ENCODE measurements around the gene PPP1R3C. TPM values are rescaled to one million over a fixed set of nuclear protein-coding genes. Genes with fewer than 3 reads are reported as not detected.

The PPP1R3C gene
- total RNA-seq, 1 donor from 2014 or later = 37.9 TPM

DNA sequence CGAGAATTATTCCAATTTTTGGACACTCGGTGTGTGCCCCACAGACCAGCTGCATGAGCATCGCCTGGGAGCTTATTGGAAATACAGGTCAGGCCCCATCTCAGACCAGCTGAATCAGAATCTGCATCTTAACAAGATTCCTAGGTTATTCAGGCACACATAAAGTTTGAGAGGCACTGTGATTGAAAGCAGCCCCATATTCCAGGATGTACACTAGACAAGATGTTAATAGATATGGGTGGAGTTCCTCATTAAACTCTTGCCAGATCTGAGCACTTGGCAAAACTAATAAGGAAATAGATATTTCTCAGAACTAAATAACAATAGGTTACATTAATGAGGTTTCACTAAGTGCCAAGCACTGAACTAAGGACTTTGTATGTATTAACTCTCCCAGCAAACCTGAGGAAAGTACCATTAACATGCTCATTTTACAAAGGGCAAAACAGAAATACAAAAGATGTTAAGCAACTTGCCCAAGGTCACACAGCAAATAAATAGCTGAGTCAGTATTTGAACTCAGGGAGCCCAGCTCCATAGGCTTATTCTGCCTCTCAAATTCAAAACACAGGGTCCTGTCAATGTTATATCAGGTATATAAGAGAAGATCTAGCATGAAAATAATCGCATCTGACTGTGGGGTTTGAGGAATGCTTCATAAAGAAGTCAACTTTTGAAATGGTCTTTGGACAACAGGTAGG lies 29.9 kb downstream of the PPP1R3C start:
- FAIRE-seq (no peak), DNase-seq (ENCODE audit: low spot score in 2 of 2) (no peak)

DNA sequence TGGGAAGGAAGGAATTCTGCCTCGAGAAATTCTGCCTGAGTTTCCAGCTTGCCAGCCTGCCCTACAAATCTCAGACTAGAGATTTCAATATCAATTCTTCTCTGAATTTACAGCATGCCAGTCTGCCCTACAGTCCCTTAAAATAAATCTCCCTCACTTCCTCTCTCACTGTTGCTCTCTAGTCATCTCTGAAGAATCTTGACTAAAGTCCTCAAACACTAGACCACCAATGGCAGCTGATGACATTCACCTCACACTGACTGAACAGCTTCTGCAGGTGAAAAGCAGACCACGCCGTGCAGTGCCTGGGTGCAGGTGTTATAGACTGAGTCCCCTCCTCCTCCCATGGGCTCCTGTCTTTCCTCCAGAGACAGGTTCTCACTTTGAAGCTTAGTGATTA lies 30.4 kb downstream of the PPP1R3C start:
- DNase-seq (ENCODE audit: low spot score in 2 of 2) (no peak), FAIRE-seq (no peak)

- no peak for DNase-seq (ENCODE audit: low spot score in 2 of 2)
Observed at GRCh38 chr10:91601212-91601611, 31.7 kb downstream of the PPP1R3C start.

DNA sequence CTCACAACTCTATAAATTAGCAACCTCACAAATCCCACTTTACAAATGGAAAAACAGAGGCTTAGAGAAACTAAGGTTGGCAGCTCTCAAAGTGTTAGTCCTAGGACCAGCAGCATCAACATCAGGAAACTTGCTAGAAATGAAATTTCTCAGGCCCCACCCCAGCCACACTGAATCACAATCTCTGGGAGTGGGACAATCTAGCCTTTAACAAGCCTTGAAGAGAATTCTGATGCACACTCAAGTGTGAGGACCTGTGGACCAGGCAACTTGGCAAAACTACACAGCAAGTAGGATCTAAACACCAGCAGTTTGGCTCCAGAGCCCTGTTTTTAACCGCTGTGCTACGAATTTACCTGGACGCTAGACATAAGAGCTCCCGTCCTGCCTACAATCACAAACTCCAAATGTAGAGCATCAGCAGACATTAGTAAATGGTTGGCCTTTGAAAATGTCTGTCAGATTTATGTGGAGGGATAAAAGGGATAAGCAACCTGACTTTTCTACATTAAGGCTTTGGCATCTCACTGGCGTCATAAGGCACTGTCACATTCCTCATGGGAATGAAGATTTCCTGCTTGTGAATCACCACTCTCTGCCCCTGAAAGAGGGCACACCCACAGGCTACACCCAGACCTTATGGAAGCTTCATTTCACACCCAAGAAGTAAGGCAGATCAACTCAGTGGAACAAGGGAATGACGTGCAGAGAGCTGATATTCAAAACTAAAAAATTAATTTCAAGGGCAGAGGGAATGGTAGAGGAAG lies 34.5 kb downstream of the PPP1R3C start:
- DNase-seq (ENCODE audit: low spot score in 2 of 2) (no peak), FAIRE-seq (no peak)

More at GRCh38 chr10:91601212-91601611, 31.7 kb downstream of the PPP1R3C start:
- no peak for FAIRE-seq

DNA sequence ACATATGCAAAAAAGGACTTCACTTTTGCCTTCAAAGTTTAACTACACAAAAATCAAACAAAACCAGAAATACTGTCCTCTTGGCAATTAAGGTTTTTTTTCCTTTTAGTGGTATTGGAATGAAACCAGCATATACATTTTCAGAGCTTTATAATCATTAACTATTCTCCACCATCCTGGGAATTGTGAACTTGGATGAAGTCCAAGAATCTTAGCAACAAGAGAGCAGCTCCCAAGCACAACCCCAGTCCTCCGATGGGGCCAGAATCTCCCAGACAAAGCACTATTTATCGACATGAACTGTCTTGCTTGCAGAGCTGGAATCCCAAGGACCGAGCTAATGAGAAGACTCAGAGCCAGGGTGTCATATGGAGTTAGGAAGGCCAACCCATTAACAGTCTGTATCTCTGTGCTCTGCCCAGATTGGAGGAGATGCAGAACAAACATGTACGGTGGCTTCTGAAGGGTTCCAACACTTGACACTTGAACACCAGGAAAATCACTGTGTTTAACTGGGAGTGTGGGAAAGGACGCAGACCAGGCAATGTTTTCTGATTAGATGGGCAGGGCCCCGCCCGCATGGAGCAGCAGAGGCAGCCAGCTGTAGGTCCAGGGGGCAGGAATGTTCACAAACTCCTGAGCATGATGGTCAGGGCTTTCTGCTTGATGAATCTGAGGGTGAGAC lies 35.5 kb downstream of the PPP1R3C start:
- no peak for FAIRE-seq
- no peak for DNase-seq (ENCODE audit: low spot score in 2 of 2)

DNA sequence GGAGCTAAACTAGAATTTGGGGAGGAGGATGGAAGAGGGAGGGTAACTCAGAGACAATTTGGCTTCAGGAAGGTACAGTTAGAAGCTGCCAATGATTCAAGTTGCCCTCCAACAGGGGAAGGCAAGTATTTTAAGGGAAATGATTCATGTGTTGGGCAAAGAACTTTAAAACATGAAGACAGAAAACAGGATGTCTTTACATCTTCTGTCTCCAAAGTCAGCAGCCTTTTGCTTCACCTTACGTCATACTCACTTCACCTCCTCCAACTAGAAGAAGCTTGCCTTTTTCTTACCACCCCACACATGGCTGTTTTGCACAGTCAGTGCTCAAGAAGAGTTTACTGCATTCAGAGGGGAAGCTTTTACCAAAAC lies 36.1 kb downstream of the PPP1R3C start:
- DNase-seq (ENCODE audit: low spot score in 2 of 2) (peak in 1 of 2 donors; percentile 22), FAIRE-seq (no peak)

DNA sequence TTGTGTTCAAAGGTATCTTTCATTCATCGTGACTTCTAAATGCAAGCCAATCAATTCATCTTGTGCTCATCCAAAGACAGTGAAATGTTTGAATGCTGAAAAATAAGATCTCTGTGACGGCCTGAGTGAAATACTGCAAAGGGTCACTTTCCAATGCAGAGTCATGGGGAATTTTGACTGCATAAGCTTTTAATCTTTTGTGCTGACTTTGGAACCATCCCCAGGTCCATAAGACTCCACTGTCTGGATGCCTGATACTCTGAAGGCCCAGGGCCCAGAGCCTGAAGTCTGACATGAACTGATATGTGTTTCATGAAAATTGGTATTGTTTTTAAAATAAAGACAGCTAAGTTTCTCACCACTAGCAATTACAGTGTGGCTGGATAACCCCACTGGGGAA lies 39.0 kb downstream of the PPP1R3C start:
- FAIRE-seq (no peak), DNase-seq (ENCODE audit: low spot score in 2 of 2) (no peak)

DNA sequence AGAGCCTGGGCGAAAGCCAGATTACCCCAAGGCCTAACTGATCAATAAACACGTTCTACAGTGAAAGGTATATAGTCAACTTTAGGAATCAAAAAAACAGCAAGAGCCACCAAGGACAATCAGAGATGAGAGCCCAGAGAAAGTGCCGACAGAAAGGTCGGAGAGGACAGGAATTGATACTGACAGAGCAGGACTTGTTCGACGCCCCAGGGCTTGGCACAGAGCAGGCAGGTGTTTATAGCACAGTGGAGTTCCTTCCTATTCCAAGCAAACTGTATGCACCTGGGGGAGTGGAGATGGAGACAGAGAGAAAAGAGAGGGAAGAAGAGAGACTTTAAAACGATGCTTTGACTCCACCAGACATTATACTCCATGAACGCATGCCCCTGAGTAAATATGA lies 39.5 kb downstream of the PPP1R3C start:
- no peak for DNase-seq (ENCODE audit: low spot score in 2 of 2)
- FAIRE-seq = no peak

GRCh38 chr10:91592266-91592975 lies 40.5 kb downstream of the PPP1R3C start:
- no peak for DNase-seq (ENCODE audit: low spot score in 2 of 2)
- no peak for FAIRE-seq

GRCh38 chr10:91591797-91592174 lies 41.1 kb downstream of the PPP1R3C start:
- FAIRE-seq (no peak), DNase-seq (ENCODE audit: low spot score in 2 of 2) (no peak)

DNA sequence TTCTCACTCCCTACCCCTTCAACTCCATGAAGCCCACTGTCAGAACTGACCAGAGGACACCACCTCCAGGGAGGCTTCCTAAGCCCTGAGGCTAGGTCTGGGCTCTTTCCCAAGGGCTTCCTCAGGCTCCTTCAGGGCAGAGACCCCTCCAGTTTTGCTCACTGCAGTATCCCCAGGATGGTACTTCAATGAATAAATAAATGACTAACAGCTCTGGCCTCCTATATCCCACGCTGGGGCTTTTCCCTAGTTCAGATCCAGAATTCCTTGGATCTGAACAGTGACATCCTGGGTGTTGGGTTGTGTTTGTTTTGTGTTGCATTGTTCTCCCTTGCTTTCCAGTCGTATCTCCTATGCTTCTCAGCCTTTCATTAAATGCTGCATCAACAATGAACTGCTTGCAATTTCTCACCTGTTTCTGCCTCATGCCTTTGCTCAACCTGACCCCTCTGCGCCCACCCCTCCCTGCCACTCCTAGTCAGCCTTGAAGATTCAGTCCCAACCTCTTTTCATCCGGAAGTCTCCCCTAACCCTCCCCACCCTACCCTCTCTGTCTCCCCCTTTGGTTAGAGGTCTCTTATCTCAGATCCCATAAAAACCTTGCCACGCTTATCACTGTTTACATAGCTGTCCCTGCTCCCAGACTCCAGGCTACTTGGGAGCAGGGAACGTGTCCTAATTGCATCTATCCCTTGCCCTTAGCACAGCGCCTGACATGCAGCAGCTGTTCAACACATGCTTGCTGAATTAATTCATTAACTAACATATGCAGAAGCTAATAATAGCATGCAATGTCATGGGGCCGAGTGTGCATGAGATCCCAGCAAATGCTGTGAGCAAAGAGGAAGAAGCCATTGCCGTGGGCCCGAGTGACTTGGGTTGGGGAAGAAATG lies 41.7 kb downstream of the PPP1R3C start:
- no peak for DNase-seq (ENCODE audit: low spot score in 2 of 2)
- no peak for FAIRE-seq

DNA sequence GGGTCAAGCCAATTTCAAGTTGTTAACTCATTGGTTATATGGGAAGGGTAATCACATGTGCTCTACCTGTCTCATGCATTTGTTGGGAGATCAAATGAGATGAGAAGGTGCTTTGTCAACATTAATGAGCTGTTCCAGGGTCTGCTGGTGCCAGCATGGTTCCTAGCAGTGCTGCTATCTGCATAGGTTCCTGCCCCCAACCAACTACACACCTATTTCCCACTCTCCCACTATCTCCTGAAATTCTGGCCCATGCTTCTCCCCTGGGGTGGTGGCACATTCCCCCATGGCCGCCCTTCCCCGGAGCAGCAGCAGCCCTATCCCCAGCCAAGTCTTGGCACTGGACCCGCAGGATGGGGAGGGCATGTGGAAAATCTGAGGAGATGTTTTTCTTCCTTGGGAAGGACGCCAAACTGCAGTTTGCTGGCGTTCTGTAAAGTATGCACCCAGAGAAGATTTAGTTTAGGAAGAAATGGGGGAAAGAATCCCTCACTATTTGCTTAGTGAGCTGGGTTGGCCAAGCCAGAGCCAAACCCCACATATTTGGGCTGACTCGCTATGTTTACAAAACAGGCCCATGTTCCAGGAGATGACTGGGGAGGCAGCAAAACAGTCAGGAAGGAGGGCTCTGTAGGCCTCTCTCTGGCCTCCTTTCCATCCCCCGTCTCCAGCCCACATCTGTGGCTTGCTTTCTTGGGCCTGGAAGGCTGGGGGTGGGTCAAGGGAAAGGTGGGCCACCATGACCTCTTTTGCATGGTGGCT lies 42.5 kb downstream of the PPP1R3C start:
- FAIRE-seq = no peak
- DNase-seq (ENCODE audit: low spot score in 2 of 2) = no peak

GRCh38 chr10:91589658-91590035 lies 43.2 kb downstream of the PPP1R3C start:
- FAIRE-seq (no peak), DNase-seq (ENCODE audit: low spot score in 2 of 2) (no peak)

- no peak for FAIRE-seq
Observed at GRCh38 chr10:91589015-91589657, 43.7 kb downstream of the PPP1R3C start.

DNA sequence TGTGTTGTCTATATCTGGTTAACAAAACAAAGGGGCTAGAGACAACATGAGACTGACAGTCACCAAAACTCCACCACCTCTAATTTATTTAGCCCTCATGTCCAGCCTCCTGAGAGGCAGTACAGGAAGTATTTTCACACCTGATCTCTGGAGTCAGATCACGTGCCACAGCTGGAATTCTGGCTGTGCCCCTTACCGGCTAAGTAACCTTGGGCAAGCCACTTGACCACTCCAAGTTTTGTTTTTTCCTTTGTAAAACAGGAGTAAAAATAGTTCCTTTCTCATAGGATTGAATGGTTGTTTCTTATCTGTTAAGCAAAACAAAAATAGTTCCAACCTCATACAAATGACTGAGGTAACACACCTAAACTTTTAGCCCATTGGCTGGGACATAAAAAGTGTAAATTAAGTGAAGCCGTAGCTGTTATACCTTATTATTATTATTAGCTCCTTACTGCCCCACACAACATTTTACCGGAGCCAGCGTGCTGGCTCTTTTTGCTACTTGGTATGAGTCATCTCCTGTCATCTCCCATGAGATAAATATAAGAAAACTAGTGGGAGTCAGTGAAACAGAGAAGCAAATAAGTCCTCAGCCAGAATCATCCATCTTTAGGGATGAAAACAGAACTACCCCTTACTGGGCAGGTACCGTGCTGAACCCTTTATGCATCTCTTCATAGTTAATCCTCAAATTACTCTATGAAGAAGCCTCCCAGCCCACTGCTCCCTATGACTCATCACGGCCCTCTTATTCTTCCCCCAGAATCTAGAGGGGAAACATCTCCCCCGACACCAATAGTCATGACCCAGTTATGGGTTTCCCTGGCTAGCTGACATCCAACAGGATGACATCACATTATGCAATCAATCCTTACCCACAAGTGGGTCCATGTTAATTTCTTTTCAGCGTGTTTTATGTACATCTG lies 44.9 kb downstream of the PPP1R3C start:
- DNase-seq (ENCODE audit: low spot score in 2 of 2) = no peak
- FAIRE-seq = no peak

More at GRCh38 chr10:91589015-91589657, 43.7 kb downstream of the PPP1R3C start:
- no peak for DNase-seq (ENCODE audit: low spot score in 2 of 2)

DNA sequence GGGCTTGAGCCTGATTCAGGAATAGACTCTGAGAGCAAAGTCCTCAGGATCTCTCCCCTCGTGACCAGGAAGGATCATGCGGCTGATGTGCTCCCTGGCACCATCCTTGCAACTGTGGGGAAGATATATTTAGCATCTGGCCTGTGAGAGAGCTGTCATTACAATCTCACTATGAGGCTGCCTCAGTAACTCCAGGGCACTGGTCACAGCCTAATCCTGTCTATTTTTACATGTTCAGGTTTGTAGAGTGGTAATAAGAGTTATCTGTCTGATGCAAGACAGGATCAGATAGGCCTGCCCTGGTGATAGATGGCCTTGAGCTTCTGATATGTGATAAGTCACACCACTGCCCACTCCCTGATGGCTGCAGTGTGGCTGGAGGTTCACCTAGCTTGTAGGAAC lies 50.7 kb downstream of the PPP1R3C start:
- FAIRE-seq (no peak), DNase-seq (ENCODE audit: low spot score in 2 of 2) (no peak)

DNA sequence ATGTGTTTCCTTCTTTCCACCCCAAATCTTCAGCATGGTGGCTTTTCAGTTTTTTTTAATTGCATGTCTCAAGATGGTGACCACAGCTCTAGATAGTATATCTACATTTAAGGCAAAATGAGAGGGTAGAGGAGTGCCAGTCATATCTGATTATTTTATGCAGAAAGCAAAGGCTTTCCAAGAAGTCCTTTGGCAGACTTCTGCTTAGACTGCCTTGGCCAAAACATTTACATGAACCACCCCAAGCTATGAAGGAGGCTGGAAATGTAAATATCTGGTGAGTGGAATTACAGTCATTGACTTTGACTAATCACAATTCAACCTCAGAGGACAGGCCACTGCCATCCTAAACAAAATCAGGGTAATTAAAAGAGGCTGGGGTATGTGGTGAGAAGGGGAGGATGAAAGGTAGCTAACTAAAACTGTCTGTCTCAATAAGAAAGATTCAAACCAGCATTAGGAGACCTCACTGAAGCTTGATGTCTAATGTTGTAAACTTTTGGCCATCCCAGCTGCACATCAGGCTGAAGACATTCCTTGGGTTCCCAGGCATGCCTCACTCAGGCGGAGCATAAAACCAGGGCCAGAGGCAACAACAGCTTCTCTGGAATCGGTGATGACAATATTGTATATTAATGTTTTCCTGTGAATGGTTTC lies 53.4 kb downstream of the PPP1R3C start:
- DNase-seq (ENCODE audit: low spot score in 2 of 2) = no peak
- no peak for FAIRE-seq

All from frontal cortex (tissue), 4 donors.